HL-60 (cell line): ENCODE results near the gene CABP1.

Experiments used
- DNase-seq, 2 experiments: peaks; one replicate each; pipeline ENCODE4 v3.0.0-alpha.2; 2010 to 2020; ENCODE audit warnings: low read depth in 1 of 2, low spot score in 1 of 2
- H3K27ac ChIP-seq: fragments of 250-450 bp; sonication (Bioruptor Pico); replicated peaks from 2 replicates; pipeline ENCODE4 v1.5.1; 2020; ENCODE audit warnings: mild to moderate bottlenecking, moderate library complexity
- H3K27me3 ChIP-seq: fragments of 250-450 bp; sonication (Bioruptor Pico); 2 replicates; pipeline ENCODE4 v1.5.1; 2021; ENCODE audit warnings: mild to moderate bottlenecking, moderate library complexity; ENCODE audit not compliant: insufficient read depth, poor library complexity, severe bottlenecking
- H3K4me3 ChIP-seq: replicated peaks from 2 replicates; pipeline ENCODE4 v1.5.1; 2011; ENCODE audit warnings: mild to moderate bottlenecking, control low read depth, low read length; ENCODE audit not compliant: insufficient read depth
- CTCF ChIP-seq: IDR thresholded peaks from one replicate; pipeline ENCODE4 v1.5.1; 2011; ENCODE audit warnings: low read length, control low read depth, inconsistent platforms; ENCODE audit not compliant: insufficient read depth
- GABPA ChIP-seq: IDR thresholded peaks from 2 replicates; pipeline ENCODE4 v1.6.1; 2012; ENCODE audit warnings: low read depth
- POLR2AphosphoS5 ChIP-seq: IDR thresholded peaks from 2 replicates; pipeline ENCODE4 v1.6.1; 2012; ENCODE audit warnings: low read depth
- REST ChIP-seq: IDR thresholded peaks from 2 replicates; pipeline ENCODE4 v1.6.1; 2012; ENCODE audit warnings: low read depth; ENCODE audit not compliant: insufficient replicate concordance
- SPI1 ChIP-seq: IDR thresholded peaks from 2 replicates; pipeline ENCODE4 v1.6.1; 2012; ENCODE audit warnings: low read depth, mild to moderate bottlenecking, borderline replicate concordance
- long read RNA-seq: library from polyadenylated mRNA; unstranded; transcript quantifications from one replicate; pipeline ENCODE4 v2.0.0, GENCODE V29; 2020

The CABP1 gene
- long read RNA-seq = 0 reads

- Histone ChIP-seq H3K27ac (no peak within 1 kb of the TSS), H3K27me3 (peaks cover 32% of the 10 kb centered on the region), H3K4me3 (peak within 1 kb of the TSS; percentile 33)
- DNase-seq = no peak
- TF ChIP-seq SPI1 = no peak
- no peak for TF ChIP-seq CTCF
Measured at GRCh38 chr12:120639771-120640721, at the start of gene CABP1. Gene CABP1 (plus strand): TSS chr12:120640626. CDS start chr12:120640686, 60 bp downstream.

GRCh38 chr12:120590741-120591407, 49.6 kb upstream of the CABP1 start:
- TF ChIP-seq SPI1 = no peak
- no peak for TF ChIP-seq GABPA
- TF ChIP-seq REST = no peak
- H3K4me3 ChIP-seq = no peak overlapping the region
- H3K27ac ChIP-seq = no peak overlapping the region
- H3K27me3 ChIP-seq = no peaks in the 10 kb centered on the region
- no peak for DNase-seq

GRCh38 chr12:120592121-120593049, 48.0 kb upstream of the CABP1 start:
- Histone ChIP-seq H3K27me3 (no peaks in the 10 kb centered on the region), H3K27ac (no peak overlapping the region), H3K4me3 (no peak overlapping the region)
- DNase-seq = peak; percentile 61 to 63
- no peak for TF ChIP-seq REST
- peak; percentile 33; the same call in 1 of the 2 replicates for TF ChIP-seq SPI1

- DNase-seq = no peak
- H3K4me3 ChIP-seq = no peak overlapping the region
- no peaks in the 10 kb centered on the region for H3K27me3 ChIP-seq
- TF ChIP-seq CTCF (no peak), REST (no peak), POLR2AphosphoS5 (no peak), GABPA (no peak)
- no peak overlapping the region for H3K27ac ChIP-seq
Measured at GRCh38 chr12:120596901-120597300, 43.5 kb upstream of the CABP1 start.
